Purkinje cell (primary cell): ENCODE results near the gene ZCCHC10. TPM values are rescaled to one million over a fixed set of nuclear protein-coding genes. Genes with fewer than 3 reads are reported as not detected.

Experiments used
- polyA plus RNA-seq: library from polyadenylated mRNA; unstranded; fragments of >200 nt; fragmentation: Nextera tagmentation; gene quantifications from 2 replicates; pipeline ENCODE4 v1.2.1, GENCODE V29; 2014

Gene ZCCHC10
- 32.1 and 50.0 TPM in 2 replicates for polyA plus RNA-seq

GRCh38 chr5:133025804-133026663 is at the start of gene ZCCHC10:
Gene ZCCHC10 (minus strand): TSS chr5:133026549. CDS start chr5:133026537, 12 bp downstream.

GRCh38 chr5:133051542-133052316 is 25.4 kb upstream of the ZCCHC10 start, which contains the start of gene HSPA4:
Gene HSPA4 (plus strand): TSS chr5:133052013. CDS start chr5:133052251, 238 bp downstream.

GRCh38 chr5:132963171-132964104 is 62.9 kb downstream of the ZCCHC10 start, which contains the start of gene AFF4:
Gene AFF4 (minus strand): TSS chr5:132963634. CDS start chr5:132937189, 26,445 bp downstream.

Other genes with a start within 250 kb of the ZCCHC10 start
- 46.5 and 48.3 TPM in 2 replicates for gene SEPTIN8, start 249.3 kb downstream of the ZCCHC10 start, polyA plus RNA-seq
- gene SOWAHA, start 213.2 kb downstream of the ZCCHC10 start, polyA plus RNA-seq = 2.9 and 6.2 TPM in 2 replicates
- 1.6 and 2.3 TPM in 2 replicates for gene SHROOM1, start 195.9 kb downstream of the ZCCHC10 start, polyA plus RNA-seq
- gene GDF9, start 160.1 kb downstream of the ZCCHC10 start, polyA plus RNA-seq = not detected in 2 replicates
- 1,974 and 2,272 TPM in 2 replicates for gene UQCRQ, start 159.9 kb downstream of the ZCCHC10 start, polyA plus RNA-seq
- gene LEAP2, start 152.9 kb downstream of the ZCCHC10 start, polyA plus RNA-seq = 0.54 and 2.1 TPM in 2 replicates
- gene AFF4, start 62.9 kb downstream of the ZCCHC10 start, polyA plus RNA-seq = 26.7 and 37.9 TPM in 2 replicates
- 142 and 176 TPM in 2 replicates for gene HSPA4, start 25.5 kb upstream of the ZCCHC10 start, polyA plus RNA-seq